NCI-H1436 treated with DMSO at 0.1 percent for 48 hours (cell line): Measurements from ENCODE around the gene CA11.

Experiments used
- DNase-seq: peaks from one replicate; lab custom pipeline; 2025; lab: John Stamatoyannopoulos, UW

Gene CA11

GRCh38 chr19:48613024-48613851, 32.7 kb downstream of the CA11 start:
- no peak for DNase-seq

- DNase-seq, result no peak
These were observed 34.1 kb downstream of the CA11 start for GRCh38 chr19:48611872-48612271.

GRCh38 chr19:48609571-48610108, 36.3 kb downstream of the CA11 start:
- DNase-seq, result no peak

- DNase-seq, result no peak
These were observed 37.2 kb downstream of the CA11 start for GRCh38 chr19:48608798-48609263.

GRCh38 chr19:48607359-48607755, 38.6 kb downstream of the CA11 start:
- DNase-seq, result no peak

- no peak for DNase-seq
These were observed 39.3 kb downstream of the CA11 start, which contains the start of gene SPACA4 for GRCh38 chr19:48606463-48607358. Gene SPACA4 (plus strand): TSS chr19:48606742. CDS start chr19:48606979, 237 bp downstream.

- no peak for DNase-seq
These were observed 42.1 kb downstream of the CA11 start for GRCh38 chr19:48603850-48604249.

GRCh38 chr19:48603449-48603848, 42.5 kb downstream of the CA11 start:
- DNase-seq, result no peak

- DNase-seq, result no peak
These were observed 43.0 kb downstream of the CA11 start for GRCh38 chr19:48603001-48603400.

- DNase-seq, result no peak
These were observed 45.1 kb downstream of the CA11 start for GRCh38 chr19:48600679-48601417.

GRCh38 chr19:48598996-48599700, 46.8 kb downstream of the CA11 start:
- no peak for DNase-seq

GRCh38 chr19:48596679-48597465, 49.1 kb downstream of the CA11 start:
- DNase-seq, result no peak

GRCh38 chr19:48596237-48596636, 49.8 kb downstream of the CA11 start:
- DNase-seq, result no peak

GRCh38 chr19:48595833-48596232, 50.2 kb downstream of the CA11 start:
- DNase-seq, result no peak

GRCh38 chr19:48595171-48595570, 50.8 kb downstream of the CA11 start:
- DNase-seq, result no peak

GRCh38 chr19:48591021-48591420, 55.0 kb downstream of the CA11 start:
- DNase-seq, result no peak

- no peak for DNase-seq
These were observed 57.2 kb downstream of the CA11 start for GRCh38 chr19:48588670-48589401.
